AG08396 (cell line): ENCODE results near the gene HKDC1.
A peak's percentile ranks its signal among the peaks of the same experiment; 100 is the strongest.
"Not testable (repeated sequence)": the region's sequence is repeated elsewhere in the genome, so short reads cannot be mapped to it uniquely, and the experiment has no call there.

Source experiments
- DNase-seq: peaks from one replicate; pipeline ENCODE4 v3.0.0; 2012; ENCODE audit warnings: low spot score, mixed read lengths

Gene HKDC1

DNA sequence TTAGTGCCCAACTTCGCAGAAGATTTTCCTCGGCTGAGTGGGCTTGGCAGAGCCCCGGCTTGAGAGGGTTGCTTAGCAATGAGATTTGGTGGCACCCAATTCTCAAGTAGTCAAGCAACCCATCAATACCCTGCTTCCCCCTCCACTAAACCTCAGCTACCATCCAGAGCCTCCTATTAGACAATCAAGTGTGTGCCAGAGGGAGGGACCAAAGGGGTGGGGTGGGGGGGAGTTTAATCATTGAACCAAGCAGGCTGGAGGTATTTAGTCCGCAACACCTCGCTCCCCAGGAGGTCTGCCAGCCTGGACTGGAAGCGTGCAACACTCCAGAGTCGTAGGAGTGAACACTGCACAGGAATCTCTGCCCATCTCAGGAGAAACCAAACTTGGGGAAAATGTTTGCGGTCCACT, at the start of gene HKDC1:
Gene HKDC1, plus strand, starts transcription at position 292 of the 411 bp plus-strand sequence. Its CDS starts 104 bp downstream, at position 396.
- no peak for DNase-seq

DNA sequence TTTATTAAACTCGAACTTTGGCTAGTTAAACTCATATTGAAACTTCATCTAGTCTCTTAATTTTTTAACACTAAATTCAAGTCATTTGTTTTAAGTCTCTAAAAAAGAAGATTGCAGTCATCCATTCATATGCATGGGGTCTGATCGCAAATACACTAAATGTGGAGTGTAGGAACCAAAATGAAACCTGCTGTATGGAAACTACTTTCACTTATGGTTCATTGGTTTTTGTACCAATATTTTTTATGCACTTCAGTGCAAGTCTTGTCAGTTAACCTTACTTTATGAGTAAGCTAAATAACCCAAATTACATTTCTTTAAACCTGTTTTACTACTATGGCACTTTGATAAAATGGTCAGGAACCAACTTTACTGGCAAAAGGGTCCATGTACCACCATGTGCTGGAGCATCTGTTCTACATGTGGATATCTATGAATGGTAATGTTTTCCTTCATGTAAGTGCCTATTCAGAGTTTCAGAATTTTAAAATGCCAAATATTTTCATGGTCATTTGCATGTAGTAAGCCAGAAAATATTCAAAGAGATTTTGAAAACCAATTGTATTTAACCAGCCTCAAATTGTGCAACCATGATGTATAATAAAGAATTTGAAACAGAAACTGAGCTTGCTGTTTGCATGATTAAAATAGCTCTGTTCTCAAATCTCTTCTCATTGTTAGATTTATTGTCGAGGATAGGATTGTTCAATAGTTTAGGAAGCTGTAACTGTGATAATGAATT, 47.7 kb upstream of the HKDC1 start:
- DNase-seq, result no peak

DNA sequence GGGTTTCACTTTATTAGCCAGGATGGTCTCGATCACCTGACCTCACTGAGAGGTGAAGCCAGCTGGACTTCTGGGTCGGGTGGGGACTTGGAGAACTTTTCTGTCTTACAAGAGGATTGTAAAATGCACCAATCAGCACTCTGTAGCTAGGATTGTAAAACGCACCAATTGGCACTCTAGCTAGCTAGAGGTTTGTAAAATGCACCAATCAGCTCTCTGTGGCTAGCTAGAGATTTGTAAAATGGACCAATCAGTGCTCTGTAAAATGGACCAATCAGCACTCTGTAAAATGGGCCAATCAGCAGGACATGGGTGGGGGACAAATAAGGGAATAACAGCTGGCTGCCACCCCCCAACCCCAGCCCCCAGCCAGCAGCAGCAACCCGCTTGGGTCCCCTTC, 44.8 kb upstream of the HKDC1 start:
- DNase-seq, result not testable (repeated sequence)

DNA sequence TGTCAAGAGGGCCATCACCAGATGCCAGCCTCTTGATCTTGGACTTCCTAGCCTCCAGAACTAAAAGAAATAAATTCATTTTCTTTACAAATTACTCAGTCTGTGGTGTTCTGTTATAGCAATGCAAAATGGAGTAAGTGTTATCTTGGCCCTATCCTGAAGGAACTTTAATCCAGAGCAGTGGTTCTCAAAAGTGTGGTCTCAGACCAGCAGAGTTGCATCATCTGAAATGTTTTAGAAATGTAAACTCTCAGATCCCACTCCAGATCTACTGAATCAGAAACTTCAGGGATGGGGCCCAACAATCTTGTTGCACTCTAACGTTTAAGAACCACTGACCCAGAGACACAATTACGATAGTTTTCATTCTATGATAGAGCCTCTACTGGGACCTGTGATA, 43.3 kb upstream of the HKDC1 start:
- DNase-seq, result no peak

GRCh38 chr10:69179089-69179742, 40.9 kb upstream of the HKDC1 start:
- DNase-seq, result peak; percentile 30

DNA sequence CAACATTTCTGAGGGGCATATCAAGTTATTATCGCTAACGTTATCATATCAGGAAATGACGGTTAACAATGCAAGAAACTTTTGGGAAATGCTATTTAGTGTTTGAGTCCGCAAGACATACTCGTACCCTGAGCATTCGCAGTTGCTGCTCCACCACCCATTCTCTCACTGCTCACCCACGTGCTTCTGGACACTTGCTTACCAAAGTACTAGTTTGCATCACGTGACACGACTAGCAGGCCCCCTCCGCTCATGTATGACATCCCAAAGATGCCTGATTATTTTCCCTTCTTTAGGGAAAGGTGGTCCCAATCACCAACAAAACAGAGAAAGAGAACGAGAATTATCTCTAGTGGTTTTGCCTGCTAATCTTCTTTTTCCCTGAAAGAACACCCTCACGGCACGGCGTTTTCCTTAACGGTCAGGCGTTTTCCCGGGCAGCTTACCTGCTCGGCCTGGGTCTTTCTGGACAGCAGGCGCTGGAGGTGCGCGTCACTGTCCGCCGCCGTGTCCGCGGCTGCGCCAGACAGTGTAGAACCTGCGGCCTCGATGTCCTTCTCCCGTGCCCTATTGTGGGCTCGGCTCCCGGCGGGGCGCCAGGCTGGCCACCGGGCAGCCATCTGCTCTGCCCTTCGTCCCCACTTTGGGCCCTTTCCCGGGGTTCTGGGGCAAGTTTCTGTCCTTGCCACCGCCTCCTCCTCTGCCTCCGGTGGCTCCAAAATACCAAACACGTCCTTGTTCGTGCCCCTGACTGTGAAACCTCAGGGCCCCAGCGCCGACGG, 40.2 kb upstream of the HKDC1 start, which contains the start of gene SUPV3L1:
Gene SUPV3L1, plus strand, starts transcription at position 492 of the 782 bp plus-strand sequence. Its CDS starts 58 bp downstream, at position 550.
- peak; percentile 92 for DNase-seq

DNA sequence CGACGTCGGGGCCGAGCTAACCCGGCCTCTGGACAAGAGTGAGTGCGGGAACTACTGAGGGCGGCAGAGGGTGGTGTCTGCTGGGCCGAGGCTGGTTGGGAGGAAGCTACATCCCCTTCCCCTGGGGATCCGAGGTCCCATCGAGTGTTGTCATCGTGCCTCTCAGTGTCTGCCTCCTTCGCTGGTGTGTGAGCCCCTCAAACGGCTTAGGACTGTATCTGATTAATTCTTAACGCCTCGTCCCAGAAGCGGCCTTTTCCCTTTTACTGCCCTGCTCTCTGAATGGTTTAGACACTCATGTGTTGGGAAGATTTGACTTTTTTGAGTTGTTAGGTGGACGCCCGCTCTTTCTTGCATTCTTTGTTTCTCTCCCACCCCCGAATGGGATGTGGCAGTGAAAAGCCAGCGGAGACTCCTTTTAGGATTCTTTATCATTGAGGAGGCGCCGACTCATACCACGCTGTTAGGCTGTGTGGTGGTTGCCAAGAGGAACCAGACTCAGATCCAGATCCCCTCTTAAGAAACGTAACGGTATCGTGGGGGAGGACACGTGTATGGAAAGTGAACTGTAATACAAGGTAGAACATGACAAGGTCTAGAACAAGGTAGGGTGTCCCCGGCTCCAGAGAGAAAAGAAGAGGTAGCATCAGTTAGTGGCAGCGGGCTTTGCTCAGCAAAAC, 39.5 kb upstream of the HKDC1 start:
- DNase-seq, result peak; percentile 39

DNA sequence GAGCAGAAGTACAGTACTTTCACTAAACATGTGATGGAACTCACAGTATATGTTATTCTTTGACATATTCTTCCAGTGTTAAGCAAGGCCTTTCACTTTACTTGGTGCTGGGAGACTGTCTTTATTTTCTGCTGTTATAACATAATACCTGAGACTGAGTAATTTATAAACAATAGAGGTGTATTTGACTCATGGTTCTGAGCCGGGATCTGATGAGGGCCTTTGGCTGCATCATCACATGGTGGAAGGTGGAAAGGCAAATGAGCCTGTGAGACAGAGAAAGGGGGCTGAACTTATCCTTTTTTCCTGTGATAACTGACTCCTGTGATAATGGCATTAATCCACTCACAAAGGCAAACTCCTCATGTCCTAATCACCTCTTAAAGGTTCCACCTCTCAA, 38.7 kb upstream of the HKDC1 start:
- no peak for DNase-seq

GRCh38 chr10:69182005-69182404, 38.1 kb upstream of the HKDC1 start:
- no peak for DNase-seq

DNA sequence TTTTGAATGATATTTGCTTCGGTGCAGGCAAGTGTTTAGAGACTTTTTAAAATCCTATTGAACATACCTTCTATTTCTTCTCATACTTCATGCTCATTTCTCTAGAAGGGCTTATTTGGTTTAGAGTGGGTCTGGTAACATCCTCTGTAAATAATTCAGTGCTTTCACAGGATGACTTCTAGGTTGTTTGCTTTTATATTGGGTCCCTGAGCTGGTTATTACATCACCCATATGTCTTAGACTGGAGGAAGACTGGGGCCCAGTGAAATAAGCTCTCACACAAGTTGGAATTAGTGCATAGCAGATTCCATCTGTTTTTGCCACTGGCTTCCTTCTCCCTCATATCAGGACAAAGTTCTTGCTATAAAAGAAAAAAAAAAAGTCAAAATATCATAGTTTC, 33.6 kb upstream of the HKDC1 start:
- DNase-seq, result no peak

DNA sequence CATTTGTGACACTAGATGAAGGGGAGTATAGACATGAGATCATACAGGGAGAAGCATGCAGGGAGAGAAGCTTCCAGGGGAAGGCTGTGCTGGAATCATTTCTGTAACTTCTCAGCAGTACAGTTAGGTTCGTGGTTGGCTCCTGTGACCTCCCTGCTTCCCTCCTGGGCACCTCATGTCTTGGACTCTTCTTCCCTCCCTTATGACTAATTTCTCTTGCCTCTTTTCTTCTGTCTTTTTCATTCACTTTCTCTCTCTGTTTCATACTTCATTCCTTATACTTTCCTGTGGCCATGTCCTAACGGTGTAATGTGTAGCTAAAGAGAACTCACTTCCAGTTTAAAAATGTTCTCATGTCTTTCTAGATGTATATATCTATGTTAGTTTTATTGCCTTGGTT, 19.1 kb upstream of the HKDC1 start:
- DNase-seq, result no peak

DNA sequence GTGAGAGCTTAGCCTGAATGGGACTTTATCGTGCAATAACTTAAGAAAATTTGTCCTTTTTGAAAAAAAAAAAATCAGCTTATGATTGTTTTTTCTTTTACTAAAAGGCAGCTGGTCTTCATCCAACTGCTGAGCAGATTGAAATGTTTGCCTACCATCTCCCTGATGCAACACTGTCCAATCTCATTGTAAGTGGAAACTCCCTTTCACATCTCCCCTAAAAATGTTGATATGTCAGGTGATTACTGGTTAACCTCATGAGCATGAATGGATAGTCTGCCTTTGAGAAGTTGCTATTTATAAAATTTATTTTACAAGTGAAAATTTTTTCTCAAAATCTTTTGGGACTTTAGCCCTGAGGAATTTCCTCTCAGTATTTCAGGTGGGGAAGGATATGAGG, 17.8 kb upstream of the HKDC1 start:
- DNase-seq, result no peak

- DNase-seq, result no peak
Measured at GRCh38 chr10:69208761-69209160, 11.4 kb upstream of the HKDC1 start.

GRCh38 chr10:69209787-69210484, 10.2 kb upstream of the HKDC1 start:
- no peak for DNase-seq

DNA sequence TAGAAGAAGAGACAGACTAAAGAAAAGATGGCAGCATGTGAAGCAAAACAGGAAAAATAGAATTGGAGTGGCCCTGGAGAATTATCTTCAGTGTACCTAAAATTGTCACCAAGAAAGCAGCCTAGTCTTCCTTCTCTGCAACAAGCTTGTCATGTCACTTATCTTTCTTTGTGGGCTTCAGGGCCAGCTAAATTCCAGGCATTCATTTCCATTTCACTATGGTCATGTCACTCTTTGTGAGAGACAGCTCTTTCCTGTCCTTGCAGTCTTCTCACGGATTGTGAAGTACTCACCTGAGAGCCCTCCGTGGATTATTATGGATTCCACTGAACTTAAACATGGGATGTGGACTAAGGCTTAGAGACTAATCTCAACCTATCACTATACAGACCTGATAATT, 9.0 kb upstream of the HKDC1 start:
- no peak for DNase-seq

DNA sequence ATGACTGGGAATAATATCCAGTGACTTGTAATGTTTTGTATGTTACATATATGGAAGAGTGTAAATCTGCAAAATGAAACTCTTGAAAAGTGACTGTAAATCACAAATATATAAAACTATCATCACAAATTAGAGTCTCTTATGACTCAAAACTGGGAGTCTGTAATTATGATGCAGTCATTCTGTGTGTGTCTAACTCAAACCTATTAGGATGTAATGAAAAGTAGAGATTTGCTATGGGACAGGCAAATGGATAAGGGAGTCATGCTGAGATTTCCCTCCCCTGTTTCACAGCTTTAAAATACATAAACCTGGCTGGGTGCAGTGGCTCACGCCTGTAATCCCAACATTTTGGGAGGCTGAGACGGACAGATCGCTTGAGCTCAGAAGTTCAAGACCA, 8.6 kb upstream of the HKDC1 start:
- DNase-seq, result no peak

- DNase-seq, result no peak
Measured at GRCh38 chr10:69213591-69214311, 6.4 kb upstream of the HKDC1 start.

DNA sequence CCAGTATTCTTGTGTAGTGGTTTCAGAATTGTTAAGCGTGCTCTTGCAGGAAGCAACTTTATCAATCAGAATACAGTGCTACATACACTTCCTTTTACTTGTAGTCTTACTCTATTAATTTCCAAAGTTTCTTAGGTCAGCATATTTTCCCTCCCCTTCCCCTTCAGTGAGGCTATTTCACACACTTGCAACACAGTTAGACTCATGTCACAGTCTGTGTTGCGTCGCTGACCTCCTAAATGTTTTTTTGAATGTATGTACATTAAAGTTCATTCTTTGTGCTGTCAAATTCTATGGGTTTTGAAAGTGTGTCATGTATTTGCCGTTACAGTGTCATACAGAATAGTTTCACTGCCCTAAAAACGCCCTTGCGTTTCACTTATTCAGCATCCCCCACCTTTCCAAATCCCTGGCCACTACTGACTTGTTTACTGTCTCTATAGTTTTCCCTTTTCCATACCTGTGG, 5.4 kb upstream of the HKDC1 start:
- DNase-seq, result no peak

GRCh38 chr10:69215405-69216171, 4.5 kb upstream of the HKDC1 start:
- DNase-seq, result no peak

DNA sequence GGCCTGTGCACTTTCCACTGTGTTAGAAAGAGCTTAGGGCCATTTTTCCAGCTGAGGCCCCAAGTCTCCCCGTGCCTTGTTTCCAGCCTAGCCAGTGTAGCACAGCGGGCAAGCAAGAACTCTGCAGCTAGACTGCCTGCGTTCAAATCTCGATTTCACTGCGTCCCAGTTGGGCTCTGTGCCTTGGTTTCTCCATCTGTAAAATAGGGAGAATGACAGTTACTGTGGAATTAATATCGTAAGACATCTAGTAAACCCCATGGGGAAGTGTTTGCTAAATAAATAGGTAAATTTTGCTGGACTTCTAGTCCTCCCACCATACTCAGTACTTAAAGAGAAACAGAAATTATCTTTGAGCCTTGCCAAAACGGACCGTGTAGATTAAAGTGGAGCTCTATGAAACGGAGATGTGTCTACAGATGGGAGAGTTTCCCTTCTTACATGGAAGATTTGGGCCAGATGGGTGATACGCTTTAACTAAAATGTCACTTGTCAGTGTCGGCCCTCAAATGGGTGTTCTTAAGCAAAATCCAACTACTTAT, 3.5 kb upstream of the HKDC1 start:
- no peak for DNase-seq
